ENCODE data around the gene GPR150.
"Not testable (repeated sequence)": the region's sequence is repeated elsewhere in the genome, so short reads cannot be mapped to it uniquely, and the experiment has no call there.

The GPR150 gene

DNA sequence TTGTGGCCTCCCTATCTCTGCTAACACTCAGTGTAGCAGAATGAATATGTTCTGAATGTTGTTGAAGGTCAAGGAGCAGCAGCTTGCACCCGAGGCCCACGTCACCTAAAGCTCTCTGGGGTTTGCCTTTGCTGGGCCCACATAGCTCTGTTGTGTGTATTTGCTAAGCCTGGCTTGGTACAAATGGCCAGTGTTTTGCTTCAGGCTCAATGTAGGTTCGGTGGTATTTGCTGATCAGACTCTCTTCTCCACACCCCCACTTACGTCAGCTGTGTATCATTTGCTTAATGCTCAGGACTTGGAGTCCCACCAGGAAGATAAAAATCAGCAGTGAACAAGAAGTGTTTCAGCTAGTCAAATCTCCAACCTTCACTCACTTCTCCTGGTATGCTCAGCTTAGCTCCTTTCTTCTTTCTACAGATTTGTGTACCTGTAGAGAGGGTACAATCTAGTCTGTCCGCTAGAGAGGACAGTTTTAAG, 21.9 kb downstream of the GPR150 start:
- Histone ChIP-seq H3K9ac (ENCODE audit: low read length) (peak overlapping the region; percentile 64), H3K36me3 (ENCODE audit: control insufficient read depth, insufficient read depth, low read length, severe bottlenecking) (no peaks in the 10 kb centered on the region), H3K4me1 (ENCODE audit: control insufficient read depth, insufficient read depth, low read length) (peaks cover 33% of the 10 kb centered on the region), H3K9me3 (ENCODE audit: control insufficient read depth, low read length) (no peaks in the 10 kb centered on the region), H3K27me3 (replicated peaks; ENCODE audit: control insufficient read depth, insufficient read depth, low read length) (no peaks in the 10 kb centered on the region), H3K4me3 (ENCODE audit: low read length) (no peak overlapping the region)
- peak; percentile 60 for DNase-seq (ENCODE audit: low read depth)

DNA sequence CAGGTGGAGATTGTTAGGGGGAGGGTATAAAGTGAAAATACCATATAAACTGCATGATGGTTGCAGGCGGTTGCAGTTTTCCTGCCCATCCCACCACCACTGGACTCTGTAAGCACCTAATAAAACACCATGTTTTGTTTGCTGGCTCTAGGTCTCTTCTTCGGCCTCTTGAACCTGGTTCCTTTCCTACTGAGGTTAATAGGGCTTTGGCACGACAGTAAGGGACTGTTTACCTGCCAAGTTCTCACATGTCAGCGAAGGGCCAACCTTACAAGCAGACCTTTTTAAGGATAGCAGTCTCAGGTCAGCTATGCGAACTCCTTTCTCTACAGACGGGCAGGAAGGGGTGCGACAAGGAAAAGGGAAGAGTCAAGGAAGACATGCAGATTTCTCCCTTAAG, 23.3 kb downstream of the GPR150 start:
- H3K27me3 ChIP-seq (replicated peaks; ENCODE audit: control insufficient read depth, insufficient read depth, low read length): no peaks in the 10 kb centered on the region
- peaks cover 43% of the 10 kb centered on the region for H3K4me1 ChIP-seq (ENCODE audit: control insufficient read depth, insufficient read depth, low read length)
- no peak overlapping the region for H3K4me3 ChIP-seq (ENCODE audit: low read length)
- DNase-seq (ENCODE audit: low read depth): no peak
- H3K9ac ChIP-seq (ENCODE audit: low read length): no peak overlapping the region
- H3K9me3 ChIP-seq (ENCODE audit: control insufficient read depth, low read length): no peaks in the 10 kb centered on the region
- no peaks in the 10 kb centered on the region for H3K36me3 ChIP-seq (ENCODE audit: control insufficient read depth, insufficient read depth, low read length, severe bottlenecking)

DNA sequence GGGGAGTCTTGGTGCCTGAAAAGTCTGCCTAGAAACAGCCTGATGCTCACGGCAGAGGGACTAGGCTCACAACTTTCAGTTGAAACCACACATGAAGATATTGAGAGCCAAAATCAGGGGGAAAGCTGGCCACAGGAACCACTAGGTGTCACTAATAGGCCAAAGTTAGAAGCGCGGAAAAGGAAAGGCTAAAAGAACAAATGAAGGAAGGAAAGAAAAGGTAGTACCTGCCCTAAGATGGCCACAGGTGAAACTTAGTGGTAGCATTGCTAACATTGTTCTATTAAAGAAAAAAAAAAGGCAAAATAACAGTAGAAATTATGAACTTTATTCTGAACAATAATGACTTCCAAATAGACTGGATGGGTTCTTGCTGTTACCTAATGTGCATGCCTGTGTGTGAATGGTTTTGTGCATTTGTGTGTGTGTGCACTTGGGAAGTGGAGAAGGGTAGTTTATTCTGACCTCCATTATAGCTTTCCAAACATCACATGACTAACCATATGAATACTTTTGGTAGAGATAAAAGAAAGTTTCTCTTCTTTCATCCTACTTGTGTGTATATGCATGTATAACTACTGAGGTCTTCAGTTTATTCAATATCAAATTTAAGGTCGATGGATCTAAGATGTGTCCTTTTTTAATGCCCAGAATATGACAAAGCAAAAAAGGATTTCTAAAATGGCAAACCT, 24.6 kb downstream of the GPR150 start:
- Histone ChIP-seq H3K4me1 (ENCODE audit: control insufficient read depth, insufficient read depth, low read length) (peaks cover 29% of the 10 kb centered on the region), H3K27me3 (replicated peaks; ENCODE audit: control insufficient read depth, insufficient read depth, low read length) (no peaks in the 10 kb centered on the region), H3K9me3 (ENCODE audit: control insufficient read depth, low read length) (no peaks in the 10 kb centered on the region), H3K4me3 (ENCODE audit: low read length) (no peak overlapping the region), H3K9ac (ENCODE audit: low read length) (peak overlapping the region; percentile 58), H3K36me3 (ENCODE audit: control insufficient read depth, insufficient read depth, low read length, severe bottlenecking) (no peaks in the 10 kb centered on the region)
- DNase-seq (ENCODE audit: low read depth): peak; percentile 86

DNA sequence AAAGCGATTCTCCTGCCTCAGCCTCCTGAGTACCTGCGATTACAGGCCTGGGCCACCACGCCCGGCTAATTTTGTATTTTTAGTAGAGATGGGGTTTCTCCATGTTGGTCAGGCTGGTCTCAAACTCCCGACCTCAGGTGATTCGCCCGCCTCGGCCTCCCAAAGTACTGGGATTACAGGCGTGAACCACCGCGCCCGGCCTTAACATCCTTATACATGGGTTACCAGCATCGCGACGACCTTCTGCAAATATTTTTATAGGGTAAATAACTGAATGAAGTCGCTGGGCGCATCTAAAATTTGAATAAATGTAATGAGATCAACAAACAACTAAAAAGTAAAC, 26.3 kb downstream of the GPR150 start:
- not testable (repeated sequence) for H3K9ac ChIP-seq (ENCODE audit: low read length); H3K27me3 ChIP-seq (replicated peaks; ENCODE audit: control insufficient read depth, insufficient read depth, low read length); H3K9me3 ChIP-seq (ENCODE audit: control insufficient read depth, low read length); DNase-seq (ENCODE audit: low read depth); H3K36me3 ChIP-seq (ENCODE audit: control insufficient read depth, insufficient read depth, low read length, severe bottlenecking)
- Histone ChIP-seq H3K4me1 (ENCODE audit: control insufficient read depth, insufficient read depth, low read length) (peaks cover 26% of the 10 kb centered on the region), H3K4me3 (ENCODE audit: low read length) (peak overlapping the region; percentile 38)

DNA sequence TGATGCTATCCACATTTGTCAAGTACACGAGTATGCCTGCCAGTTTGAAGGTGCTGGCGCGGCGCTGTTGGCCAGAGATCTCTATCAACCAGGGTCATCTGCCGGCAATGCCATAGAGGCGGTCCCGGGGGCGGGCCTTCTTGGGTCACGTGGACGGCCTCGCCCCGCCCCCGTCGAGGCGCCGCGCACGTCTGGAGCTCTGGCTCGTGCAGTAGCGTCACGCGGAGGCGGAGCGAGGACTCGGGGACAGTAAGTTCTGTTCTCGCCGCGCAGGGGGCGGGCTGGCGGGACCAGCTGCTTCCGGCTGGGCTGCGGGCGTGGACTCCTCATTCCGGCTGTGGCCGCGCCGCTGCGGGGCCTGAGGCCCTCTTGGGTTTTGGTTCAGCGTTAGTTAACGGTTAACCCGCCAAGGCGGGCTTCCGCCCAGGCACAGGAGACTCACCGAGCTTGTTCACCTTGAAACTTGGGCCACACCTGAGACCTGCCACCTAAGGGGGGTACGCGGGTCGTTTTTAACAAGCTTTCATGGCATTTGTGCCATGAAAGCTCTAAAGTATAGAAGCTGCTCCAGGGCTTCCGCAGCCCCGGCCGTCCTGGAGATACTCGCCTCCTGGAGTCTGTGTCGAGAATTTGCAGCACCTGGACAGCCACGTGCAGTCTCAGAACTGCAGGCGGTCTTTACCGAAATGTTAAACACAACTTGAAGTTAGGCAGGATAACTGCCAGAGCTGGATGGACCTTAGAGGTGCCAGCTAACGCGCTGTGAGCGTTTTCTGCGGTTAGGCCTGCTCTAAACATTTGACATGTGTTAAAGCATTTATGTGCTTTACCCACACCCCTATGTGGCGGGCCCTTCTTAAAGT, 26.9 kb downstream of the GPR150 start, which contains the start of gene RFESD:
TSS of gene RFESD (plus strand) at position 209 of the 863 bp plus-strand sequence. CDS start 5,495 bp downstream, outside the sequence.
- Histone ChIP-seq H3K9ac (ENCODE audit: low read length) (peak within 1 kb of the TSS; percentile 94), H3K4me3 (ENCODE audit: low read length) (peak within 1 kb of the TSS; percentile 85), H3K4me1 (ENCODE audit: control insufficient read depth, insufficient read depth, low read length) (peaks cover 20% of the 10 kb centered on the region), H3K27me3 (replicated peaks; ENCODE audit: control insufficient read depth, insufficient read depth, low read length) (no peaks in the 10 kb centered on the region), H3K9me3 (ENCODE audit: control insufficient read depth, low read length) (no peaks in the 10 kb centered on the region), H3K36me3 (ENCODE audit: control insufficient read depth, insufficient read depth, low read length, severe bottlenecking) (no peaks in the 10 kb centered on the region)
- peak; percentile 99 for DNase-seq (ENCODE audit: low read depth)

DNA sequence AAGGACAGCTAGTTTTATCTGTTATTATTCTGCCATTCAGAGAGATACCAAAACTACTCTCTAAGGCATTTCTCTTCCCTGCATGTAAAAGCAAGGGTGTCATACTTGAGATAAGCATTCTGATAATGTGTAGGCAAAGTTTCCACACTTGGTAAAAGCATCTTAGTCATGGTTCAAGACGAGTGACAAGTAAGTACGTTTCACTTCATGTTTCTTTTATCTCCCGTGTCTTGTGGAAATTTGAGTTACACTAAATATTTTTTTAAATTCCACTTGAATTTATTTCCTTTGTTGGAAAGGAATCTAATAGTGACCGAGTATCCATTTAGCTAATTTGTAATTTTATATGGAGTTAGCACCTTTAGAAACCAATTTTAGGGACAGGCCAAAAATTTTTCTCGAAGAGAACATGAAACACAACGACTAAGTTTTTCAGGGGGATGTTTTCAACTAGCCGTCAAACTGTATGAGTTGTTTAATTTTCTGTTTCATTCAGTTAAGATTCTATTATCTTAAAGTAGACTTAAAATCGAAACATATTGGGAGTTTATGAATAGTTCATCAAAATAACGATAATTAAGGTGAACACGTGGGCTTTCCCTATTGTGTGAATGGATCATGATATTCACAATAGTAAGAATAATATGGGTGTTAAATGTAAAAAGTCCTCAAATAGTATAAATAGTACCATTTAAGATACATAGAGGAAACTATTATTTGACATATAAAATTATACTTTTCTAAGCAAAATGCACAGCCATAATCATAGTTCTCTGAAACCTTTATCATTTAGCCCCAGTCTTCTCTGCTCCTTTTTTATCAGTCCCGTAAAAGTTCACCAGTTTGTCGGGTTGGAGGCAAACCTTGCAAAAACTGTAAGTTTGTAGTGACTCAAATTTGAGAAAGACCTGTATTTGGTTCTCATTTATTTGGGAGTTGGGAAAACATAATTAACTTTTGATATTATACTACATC, 28.3 kb downstream of the GPR150 start:
- Histone ChIP-seq H3K9ac (ENCODE audit: low read length) (peak overlapping the region; percentile 94), H3K4me1 (ENCODE audit: control insufficient read depth, insufficient read depth, low read length) (peaks cover 11% of the 10 kb centered on the region), H3K36me3 (ENCODE audit: control insufficient read depth, insufficient read depth, low read length, severe bottlenecking) (no peaks in the 10 kb centered on the region), H3K4me3 (ENCODE audit: low read length) (no peak overlapping the region), H3K27me3 (replicated peaks; ENCODE audit: control insufficient read depth, insufficient read depth, low read length) (no peaks in the 10 kb centered on the region), H3K9me3 (ENCODE audit: control insufficient read depth, low read length) (no peaks in the 10 kb centered on the region)
- no peak for DNase-seq (ENCODE audit: low read depth)

DNA sequence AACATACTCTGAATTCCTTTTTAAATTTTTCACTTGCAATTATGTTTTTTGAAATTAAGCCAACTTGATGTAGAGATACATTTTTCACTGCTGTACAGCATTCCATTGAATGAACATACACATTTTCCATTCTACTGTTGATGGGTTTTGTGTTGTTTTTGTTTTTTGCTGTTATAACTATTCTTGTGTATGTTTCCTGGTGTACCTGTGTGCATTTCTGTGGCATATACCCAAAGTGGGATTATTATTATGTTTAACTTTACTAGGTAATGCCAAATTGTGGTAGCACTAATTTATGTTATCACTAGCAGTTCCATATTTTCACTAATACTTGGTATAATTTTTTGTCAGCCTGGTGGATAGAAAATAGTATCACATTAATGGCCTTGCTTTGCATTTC, 29.4 kb downstream of the GPR150 start:
- H3K9ac ChIP-seq (ENCODE audit: low read length): no peak overlapping the region
- no peak for DNase-seq (ENCODE audit: low read depth)
- H3K4me3 ChIP-seq (ENCODE audit: low read length): no peak overlapping the region
- no peaks in the 10 kb centered on the region for H3K27me3 ChIP-seq (replicated peaks; ENCODE audit: control insufficient read depth, insufficient read depth, low read length)
- H3K9me3 ChIP-seq (ENCODE audit: control insufficient read depth, low read length): no peaks in the 10 kb centered on the region
- H3K4me1 ChIP-seq (ENCODE audit: control insufficient read depth, insufficient read depth, low read length): peaks cover 11% of the 10 kb centered on the region
- no peaks in the 10 kb centered on the region for H3K36me3 ChIP-seq (ENCODE audit: control insufficient read depth, insufficient read depth, low read length, severe bottlenecking)

DNA sequence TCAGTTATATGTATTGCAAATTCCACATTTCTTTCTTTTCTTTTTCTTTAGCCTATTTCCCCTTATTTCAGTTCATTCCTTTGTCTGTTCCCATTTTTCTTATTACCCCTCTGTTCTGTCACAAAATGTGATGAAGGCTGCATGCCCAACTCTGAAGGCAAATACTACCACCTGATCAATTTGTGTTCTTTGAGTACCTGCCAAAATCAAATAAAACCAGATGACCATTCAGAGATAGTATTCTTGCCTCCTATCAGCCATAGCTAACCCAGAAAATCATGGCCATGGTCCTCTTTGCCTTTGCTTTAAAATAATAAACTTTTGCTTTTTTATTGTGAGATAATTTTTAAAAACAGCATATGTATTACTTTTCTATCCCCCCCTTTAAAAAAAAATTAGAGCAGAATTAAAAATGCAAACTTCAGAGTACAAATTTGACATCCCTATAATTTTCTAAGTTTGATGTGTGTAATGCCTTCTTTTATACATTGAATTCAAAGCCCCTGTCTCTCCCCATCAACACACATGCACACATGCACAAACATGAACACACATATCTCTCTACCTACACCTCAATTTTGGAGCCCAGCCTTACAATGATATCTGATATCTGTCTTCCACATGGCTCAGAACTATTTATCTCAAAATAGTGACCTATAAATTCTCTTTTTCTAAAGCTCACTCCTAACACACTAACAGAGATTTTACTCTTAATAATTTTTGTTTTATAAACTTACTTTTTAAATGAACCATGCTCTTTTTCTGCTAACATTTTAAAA, 30.1 kb downstream of the GPR150 start:
- no peak for DNase-seq (ENCODE audit: low read depth)
- no peaks in the 10 kb centered on the region for H3K27me3 ChIP-seq (replicated peaks; ENCODE audit: control insufficient read depth, insufficient read depth, low read length)
- H3K36me3 ChIP-seq (ENCODE audit: control insufficient read depth, insufficient read depth, low read length, severe bottlenecking): no peaks in the 10 kb centered on the region
- peaks cover 11% of the 10 kb centered on the region for H3K4me1 ChIP-seq (ENCODE audit: control insufficient read depth, insufficient read depth, low read length)
- H3K9ac ChIP-seq (ENCODE audit: low read length): no peak overlapping the region
- no peaks in the 10 kb centered on the region for H3K9me3 ChIP-seq (ENCODE audit: control insufficient read depth, low read length)
- no peak overlapping the region for H3K4me3 ChIP-seq (ENCODE audit: low read length)

DNA sequence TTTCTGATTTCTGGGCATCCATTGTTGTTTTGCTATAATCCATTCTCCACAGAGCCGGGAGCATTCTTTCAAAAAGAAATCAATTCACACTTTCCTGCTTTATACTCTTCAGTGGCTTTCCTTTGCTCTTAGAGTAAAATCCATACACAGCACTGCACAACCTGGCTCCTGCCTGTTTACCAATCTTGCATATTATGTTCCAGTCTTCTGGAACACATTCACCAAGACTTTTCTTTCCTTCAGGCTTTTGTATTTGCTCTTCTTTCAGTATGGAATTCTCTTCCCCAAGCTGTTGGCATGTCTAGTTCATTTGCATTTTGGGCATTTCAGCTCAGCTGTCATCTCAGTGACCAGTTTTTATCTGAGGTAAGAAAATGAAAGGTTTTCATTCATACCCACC, 33.0 kb downstream of the GPR150 start:
- no peaks in the 10 kb centered on the region for H3K36me3 ChIP-seq (ENCODE audit: control insufficient read depth, insufficient read depth, low read length, severe bottlenecking)
- no peaks in the 10 kb centered on the region for H3K27me3 ChIP-seq (replicated peaks; ENCODE audit: control insufficient read depth, insufficient read depth, low read length)
- H3K9ac ChIP-seq (ENCODE audit: low read length): no peak overlapping the region
- H3K4me3 ChIP-seq (ENCODE audit: low read length): no peak overlapping the region
- H3K4me1 ChIP-seq (ENCODE audit: control insufficient read depth, insufficient read depth, low read length): peaks cover 2% of the 10 kb centered on the region
- DNase-seq (ENCODE audit: low read depth): no peak
- no peaks in the 10 kb centered on the region for H3K9me3 ChIP-seq (ENCODE audit: control insufficient read depth, low read length)

DNA sequence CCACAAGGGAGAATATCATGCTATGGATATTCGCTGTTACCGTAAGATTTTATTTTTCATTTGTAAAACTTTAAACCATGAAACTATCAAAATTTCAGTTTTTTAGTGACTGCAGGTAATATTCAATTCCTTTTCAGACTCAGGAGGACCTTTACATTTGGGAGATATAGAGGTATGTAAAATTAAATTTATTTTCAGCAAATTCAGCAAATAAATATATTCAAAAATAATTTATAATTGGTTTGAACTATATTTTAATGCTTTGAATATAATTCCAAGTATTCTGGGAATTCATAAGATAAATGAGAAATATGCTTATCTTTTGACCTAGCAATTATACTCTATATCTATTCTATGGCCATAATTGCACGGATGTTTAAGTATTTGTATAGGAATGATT, 34.3 kb downstream of the GPR150 start:
- Histone ChIP-seq H3K36me3 (ENCODE audit: control insufficient read depth, insufficient read depth, low read length, severe bottlenecking) (peaks cover 4% of the 10 kb centered on the region), H3K9me3 (ENCODE audit: control insufficient read depth, low read length) (no peaks in the 10 kb centered on the region), H3K4me1 (ENCODE audit: control insufficient read depth, insufficient read depth, low read length) (no peaks in the 10 kb centered on the region), H3K9ac (ENCODE audit: low read length) (no peak overlapping the region), H3K27me3 (replicated peaks; ENCODE audit: control insufficient read depth, insufficient read depth, low read length) (no peaks in the 10 kb centered on the region), H3K4me3 (ENCODE audit: low read length) (no peak overlapping the region)
- no peak for DNase-seq (ENCODE audit: low read depth)

All from adipocyte (in vitro differentiated cells).